GM18498 (cell line): ENCODE results near the gene CDH22.

Experiments used
- ATAC-seq: cut with Tn5 transposase; IDR thresholded peaks from one replicate; pipeline ENCODE4 v1.9.1; 2021; ENCODE audit warnings: mild to moderate bottlenecking, moderate library complexity; ENCODE audit not compliant: unreplicated experiment

Gene CDH22

GRCh38 chr20:46219190-46219589 lies 89.1 kb downstream of the CDH22 start:
- no peak for ATAC-seq

- ATAC-seq, result no peak
Measured at GRCh38 chr20:46218656-46219055, 89.6 kb downstream of the CDH22 start.

GRCh38 chr20:46217583-46217982 lies 90.7 kb downstream of the CDH22 start:
- no peak for ATAC-seq

- no peak for ATAC-seq
Measured at GRCh38 chr20:46216770-46217464, 91.4 kb downstream of the CDH22 start.

- no peak for ATAC-seq
Measured at GRCh38 chr20:46215913-46216707, 92.2 kb downstream of the CDH22 start.

- no peak for ATAC-seq
Measured at GRCh38 chr20:46214824-46215488, 93.3 kb downstream of the CDH22 start.

GRCh38 chr20:46213946-46214823 lies 94.1 kb downstream of the CDH22 start:
- ATAC-seq, result no peak

GRCh38 chr20:46212876-46213275 lies 95.4 kb downstream of the CDH22 start:
- no peak for ATAC-seq

- no peak for ATAC-seq
Measured at GRCh38 chr20:46212252-46212651, 96.0 kb downstream of the CDH22 start.

GRCh38 chr20:46211331-46211722 lies 97.0 kb downstream of the CDH22 start:
- ATAC-seq, result no peak

GRCh38 chr20:46210672-46211330 lies 97.5 kb downstream of the CDH22 start:
- ATAC-seq, result no peak

- no peak for ATAC-seq
Measured at GRCh38 chr20:46209930-46210671, 98.2 kb downstream of the CDH22 start.

GRCh38 chr20:46207793-46208192 lies 100.5 kb downstream of the CDH22 start:
- no peak for ATAC-seq

GRCh38 chr20:46206992-46207549 lies 101.2 kb downstream of the CDH22 start:
- ATAC-seq, result no peak

- ATAC-seq, result no peak
Measured at GRCh38 chr20:46206025-46206424, 102.3 kb downstream of the CDH22 start.

- no peak for ATAC-seq
Measured at GRCh38 chr20:46205349-46205748, 102.9 kb downstream of the CDH22 start.

GRCh38 chr20:46204594-46205186 lies 103.6 kb downstream of the CDH22 start:
- no peak for ATAC-seq

- ATAC-seq, result no peak
Measured at GRCh38 chr20:46203510-46203837, 104.8 kb downstream of the CDH22 start.
